GM12873 (cell line): Measurements from ENCODE around the gene ATAD5.

Source experiments
- TF ChIP-seq, protein P1 (sequence below): IDR thresholded peaks from 2 replicates; pipeline ENCODE4 v1.5.1; 2012; ENCODE audit warnings: low read depth, mild to moderate bottlenecking, moderate library complexity, low read length, control low read depth; ENCODE audit not compliant: insufficient read depth; ENCODE audit errors: missing control alignments

ATAD5 gene, protein sequence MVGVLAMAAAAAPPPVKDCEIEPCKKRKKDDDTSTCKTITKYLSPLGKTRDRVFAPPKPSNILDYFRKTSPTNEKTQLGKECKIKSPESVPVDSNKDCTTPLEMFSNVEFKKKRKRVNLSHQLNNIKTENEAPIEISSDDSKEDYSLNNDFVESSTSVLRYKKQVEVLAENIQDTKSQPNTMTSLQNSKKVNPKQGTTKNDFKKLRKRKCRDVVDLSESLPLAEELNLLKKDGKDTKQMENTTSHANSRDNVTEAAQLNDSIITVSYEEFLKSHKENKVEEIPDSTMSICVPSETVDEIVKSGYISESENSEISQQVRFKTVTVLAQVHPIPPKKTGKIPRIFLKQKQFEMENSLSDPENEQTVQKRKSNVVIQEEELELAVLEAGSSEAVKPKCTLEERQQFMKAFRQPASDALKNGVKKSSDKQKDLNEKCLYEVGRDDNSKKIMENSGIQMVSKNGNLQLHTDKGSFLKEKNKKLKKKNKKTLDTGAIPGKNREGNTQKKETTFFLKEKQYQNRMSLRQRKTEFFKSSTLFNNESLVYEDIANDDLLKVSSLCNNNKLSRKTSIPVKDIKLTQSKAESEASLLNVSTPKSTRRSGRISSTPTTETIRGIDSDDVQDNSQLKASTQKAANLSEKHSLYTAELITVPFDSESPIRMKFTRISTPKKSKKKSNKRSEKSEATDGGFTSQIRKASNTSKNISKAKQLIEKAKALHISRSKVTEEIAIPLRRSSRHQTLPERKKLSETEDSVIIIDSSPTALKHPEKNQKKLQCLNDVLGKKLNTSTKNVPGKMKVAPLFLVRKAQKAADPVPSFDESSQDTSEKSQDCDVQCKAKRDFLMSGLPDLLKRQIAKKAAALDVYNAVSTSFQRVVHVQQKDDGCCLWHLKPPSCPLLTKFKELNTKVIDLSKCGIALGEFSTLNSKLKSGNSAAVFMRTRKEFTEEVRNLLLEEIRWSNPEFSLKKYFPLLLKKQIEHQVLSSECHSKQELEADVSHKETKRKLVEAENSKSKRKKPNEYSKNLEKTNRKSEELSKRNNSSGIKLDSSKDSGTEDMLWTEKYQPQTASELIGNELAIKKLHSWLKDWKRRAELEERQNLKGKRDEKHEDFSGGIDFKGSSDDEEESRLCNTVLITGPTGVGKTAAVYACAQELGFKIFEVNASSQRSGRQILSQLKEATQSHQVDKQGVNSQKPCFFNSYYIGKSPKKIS (N-terminal part only)

DNA sequence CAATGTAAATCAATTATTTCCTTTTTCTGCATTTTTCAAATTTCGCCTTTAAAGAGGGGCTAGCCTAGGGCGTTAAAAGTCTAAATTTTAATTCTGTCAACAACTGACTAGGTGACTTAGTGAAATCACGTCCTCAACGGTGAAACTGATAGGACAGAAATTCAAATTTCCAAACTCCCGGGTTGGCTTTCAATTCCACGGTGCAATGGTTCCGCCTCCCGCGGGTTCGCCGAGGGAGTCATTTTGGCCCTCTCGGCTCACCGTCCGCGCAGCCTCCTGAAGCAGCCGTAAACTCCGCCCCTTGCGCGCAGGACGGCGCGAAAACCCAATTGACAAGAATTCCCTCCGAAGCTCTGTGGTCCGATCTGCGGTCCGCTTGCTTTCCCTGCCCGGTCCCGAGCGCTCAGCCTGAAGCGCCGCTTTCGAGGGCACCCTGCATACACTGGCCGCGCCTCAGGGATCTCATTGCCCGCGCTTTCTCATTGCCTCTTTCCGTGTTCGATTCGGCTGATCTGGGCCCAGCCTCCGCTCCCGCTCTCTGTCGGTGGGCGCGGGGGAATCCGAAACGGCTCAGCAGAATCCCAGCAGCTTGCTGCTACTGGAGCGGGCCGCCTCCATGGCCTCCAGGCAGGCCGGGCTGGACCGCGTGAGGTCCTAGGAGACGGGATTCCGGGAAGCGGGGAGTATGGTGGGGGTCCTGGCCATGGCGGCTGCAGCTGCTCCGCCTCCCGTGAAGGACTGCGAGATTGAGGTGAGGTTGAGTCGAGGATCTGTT, at the start of gene ATAD5:
ATAD5 (plus strand) TSS at position 304 of the 775 bp plus-strand sequence; CDS start at position 686, 382 bp downstream.
- TF ChIP-seq, protein P1, sequence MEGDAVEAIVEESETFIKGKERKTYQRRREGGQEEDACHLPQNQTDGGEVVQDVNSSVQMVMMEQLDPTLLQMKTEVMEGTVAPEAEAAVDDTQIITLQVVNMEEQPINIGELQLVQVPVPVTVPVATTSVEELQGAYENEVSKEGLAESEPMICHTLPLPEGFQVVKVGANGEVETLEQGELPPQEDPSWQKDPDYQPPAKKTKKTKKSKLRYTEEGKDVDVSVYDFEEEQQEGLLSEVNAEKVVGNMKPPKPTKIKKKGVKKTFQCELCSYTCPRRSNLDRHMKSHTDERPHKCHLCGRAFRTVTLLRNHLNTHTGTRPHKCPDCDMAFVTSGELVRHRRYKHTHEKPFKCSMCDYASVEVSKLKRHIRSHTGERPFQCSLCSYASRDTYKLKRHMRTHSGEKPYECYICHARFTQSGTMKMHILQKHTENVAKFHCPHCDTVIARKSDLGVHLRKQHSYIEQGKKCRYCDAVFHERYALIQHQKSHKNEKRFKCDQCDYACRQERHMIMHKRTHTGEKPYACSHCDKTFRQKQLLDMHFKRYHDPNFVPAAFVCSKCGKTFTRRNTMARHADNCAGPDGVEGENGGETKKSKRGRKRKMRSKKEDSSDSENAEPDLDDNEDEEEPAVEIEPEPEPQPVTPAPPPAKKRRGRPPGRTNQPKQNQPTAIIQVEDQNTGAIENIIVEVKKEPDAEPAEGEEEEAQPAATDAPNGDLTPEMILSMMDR: no peak

DNA sequence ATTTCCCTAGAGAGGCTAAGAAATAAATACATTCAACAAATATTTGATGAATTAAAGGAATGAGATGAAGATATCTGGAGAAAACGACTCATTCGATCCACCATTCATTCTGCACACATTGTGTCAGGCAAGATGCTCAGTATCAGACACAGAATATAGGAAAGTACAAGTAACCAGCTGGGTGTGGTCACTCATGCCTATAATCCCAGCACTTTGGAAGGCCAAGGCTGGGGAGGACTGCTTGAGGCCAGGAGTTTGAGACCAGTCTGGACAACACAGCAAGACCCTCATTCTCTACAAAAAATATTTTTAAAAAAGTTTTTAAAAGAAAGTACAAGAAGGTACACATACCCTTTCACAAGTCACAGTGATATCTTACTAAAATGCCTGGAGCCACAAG, 49.6 kb upstream of the ATAD5 start:
- TF ChIP-seq, protein P1: no peak

DNA sequence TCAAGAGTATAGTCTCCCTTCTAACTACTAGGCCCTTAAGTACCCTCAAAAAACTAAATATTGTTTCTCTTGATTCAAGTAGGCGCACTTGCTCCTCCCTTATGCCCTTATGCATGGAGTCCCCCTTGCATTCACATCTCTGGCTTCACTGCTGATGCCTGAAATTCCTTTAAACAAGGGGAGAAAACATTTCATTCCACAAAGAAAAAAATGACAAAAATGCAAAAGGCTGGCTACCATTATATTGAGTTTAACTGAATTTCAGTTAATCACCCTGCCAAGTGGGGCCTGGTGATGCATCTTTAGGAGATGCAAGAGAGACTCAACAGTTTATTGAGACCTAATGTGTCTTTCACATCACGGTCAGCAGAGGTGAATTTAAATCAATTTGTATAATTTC, 42.8 kb upstream of the ATAD5 start:
- TF ChIP-seq, protein P1: no peak

DNA sequence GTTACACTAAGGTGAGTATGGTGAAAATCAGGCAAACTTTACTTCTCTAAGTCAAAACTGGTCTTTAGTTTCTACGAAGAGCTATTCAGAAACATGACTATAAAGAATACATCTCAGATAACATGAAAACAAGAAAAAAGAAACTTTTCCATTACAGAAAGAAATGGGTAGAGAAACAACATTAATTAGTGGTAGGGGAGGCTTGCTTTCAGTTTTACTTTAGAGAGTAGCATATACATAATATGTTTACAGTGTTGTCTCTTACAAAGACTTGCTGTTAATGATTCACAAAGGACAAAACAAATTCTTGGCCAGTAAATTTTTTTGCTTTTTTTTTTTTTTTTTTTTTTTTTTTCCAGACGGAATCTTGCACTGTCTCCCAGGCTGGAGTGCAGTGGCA, 41.5 kb upstream of the ATAD5 start:
- TF ChIP-seq, protein P1: no peak

DNA sequence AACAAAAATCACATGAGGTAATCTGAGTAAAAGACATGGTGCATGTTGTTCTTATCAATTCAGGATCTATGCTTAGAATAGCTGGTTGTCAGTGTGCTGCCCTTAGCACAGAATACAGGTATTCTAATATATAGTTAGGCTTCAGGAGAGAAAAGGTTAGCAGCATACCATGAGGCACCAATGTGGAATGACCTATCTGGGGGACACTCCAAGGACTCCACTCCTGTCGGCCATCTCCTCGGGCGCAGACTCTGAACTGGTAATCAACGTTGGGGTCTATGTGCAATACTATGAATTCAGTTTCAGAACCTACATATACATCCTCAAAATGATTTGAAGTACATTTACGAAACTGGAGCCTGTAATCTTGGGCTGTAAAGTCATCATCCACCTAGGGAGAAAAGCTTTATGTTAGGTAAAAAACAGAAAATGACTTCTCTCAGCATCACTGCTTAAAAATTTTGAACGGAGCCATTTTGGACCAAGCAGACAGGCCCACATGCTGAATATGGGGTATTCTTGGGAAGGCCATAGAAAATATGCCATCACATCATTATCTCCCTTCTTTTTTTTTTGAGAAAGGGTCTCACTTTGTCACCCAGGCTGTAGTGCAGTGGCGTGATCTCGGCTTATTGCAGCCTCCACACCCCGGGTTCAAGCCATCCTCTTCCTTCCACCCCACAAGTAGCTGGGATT, 38.3 kb upstream of the ATAD5 start:
- TF ChIP-seq, protein P1: no peak

DNA sequence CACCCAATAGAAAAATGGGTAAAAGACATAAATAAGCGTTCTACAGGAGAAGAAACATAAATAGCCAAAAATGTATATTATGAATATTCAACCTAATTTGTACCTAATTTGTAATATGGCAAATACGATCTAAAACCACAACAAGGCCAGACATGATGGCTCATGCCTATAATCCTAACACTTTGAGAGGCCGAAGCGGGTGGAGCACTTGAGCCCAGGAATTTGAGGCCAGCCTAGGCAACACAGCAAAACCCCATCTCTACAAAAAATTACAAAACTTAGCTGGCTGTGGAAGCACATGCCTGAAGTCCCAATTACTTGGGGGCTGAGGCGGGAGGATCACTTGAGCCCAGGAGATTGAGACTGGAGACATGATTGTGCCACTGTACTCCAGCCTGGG, 37.4 kb upstream of the ATAD5 start:
- TF ChIP-seq, protein P1: no peak
